Osteocyte (in vitro differentiated cells): ENCODE data around the gene WDR83. TPM values are rescaled to one million over a fixed set of nuclear protein-coding genes. Genes with fewer than 3 reads are reported as not detected.
"Not testable (repeated sequence)": the region's sequence is repeated elsewhere in the genome, so short reads cannot be mapped to it uniquely, and the experiment has no call there.

Source experiments
- DNase-seq: peaks from one replicate; pipeline ENCODE4 v3.0.0; 2021; ENCODE audit warnings: mixed read lengths; ENCODE audit not compliant: unreplicated experiment; ENCODE audit errors: extremely low spot score
- H3K27ac Mint-ChIP-seq: one replicate; pipeline ENCODE4 v1.8.0; 2021; ENCODE audit warnings: mild to moderate bottlenecking, mixed read lengths; ENCODE audit not compliant: unreplicated experiment
- H3K27me3 Mint-ChIP-seq: one replicate; pipeline ENCODE4 v1.8.0; 2021; ENCODE audit warnings: mixed read lengths; ENCODE audit not compliant: unreplicated experiment
- H3K36me3 Mint-ChIP-seq: one replicate; pipeline ENCODE4 v1.8.0; 2021; ENCODE audit warnings: mixed read lengths; ENCODE audit not compliant: unreplicated experiment
- H3K4me1 Mint-ChIP-seq: one replicate; pipeline ENCODE4 v1.8.0; 2021; ENCODE audit warnings: mixed read lengths; ENCODE audit not compliant: unreplicated experiment
- H3K4me3 Mint-ChIP-seq: one replicate; pipeline ENCODE4 v1.8.0; 2021; ENCODE audit warnings: mild to moderate bottlenecking, moderate library complexity, mixed read lengths; ENCODE audit not compliant: unreplicated experiment
- H3K9me3 Mint-ChIP-seq: one replicate; pipeline ENCODE4 v1.8.0; 2021; ENCODE audit warnings: mixed read lengths; ENCODE audit not compliant: unreplicated experiment
- CTCF ChIP-seq: fragments of 200-600 bp; sonication (generic); IDR thresholded peaks from 2 replicates; pipeline ENCODE4 v1.5.0; 2021; ENCODE audit warnings: antibody characterized with exemption, mild to moderate bottlenecking, moderate library complexity
- total RNA-seq: library from RNA; stranded (reverse); gene quantifications from 2 replicates; pipeline ENCODE4 v1.2.1, GENCODE V29; 2021

The WDR83 gene
- total RNA-seq, 1 donor from 2014 or later: 12.4 TPM

- no peaks in the 10 kb centered on the region for H3K9me3 Mint-ChIP-seq
- H3K4me3 Mint-ChIP-seq: no peak overlapping the region
- peak; percentile 94 for DNase-seq
- H3K4me1 Mint-ChIP-seq: peaks cover 15% of the 10 kb centered on the region
- peaks cover 30% of the 10 kb centered on the region for H3K36me3 Mint-ChIP-seq
- no peaks in the 10 kb centered on the region for H3K27me3 Mint-ChIP-seq
- peak overlapping the region; percentile 34 for H3K27ac Mint-ChIP-seq
- peak; percentile 78 for TF ChIP-seq CTCF
Observed at GRCh38 chr19:12676384-12676792, 9.8 kb downstream of the WDR83 start.

GRCh38 chr19:12676928-12677327 lies 10.3 kb downstream of the WDR83 start:
- Mint-ChIP-seq H3K27ac (no peak overlapping the region), H3K4me1 (peaks cover 14% of the 10 kb centered on the region), H3K27me3 (no peaks in the 10 kb centered on the region), H3K4me3 (no peak overlapping the region), H3K36me3 (peaks cover 28% of the 10 kb centered on the region), H3K9me3 (no peaks in the 10 kb centered on the region)
- no peak for DNase-seq
- TF ChIP-seq CTCF: no peak

- not testable (repeated sequence) for H3K4me3 Mint-ChIP-seq, H3K27me3 Mint-ChIP-seq, H3K27ac Mint-ChIP-seq, H3K9me3 Mint-ChIP-seq, DNase-seq
- Mint-ChIP-seq H3K4me1 (peaks cover 12% of the 10 kb centered on the region), H3K36me3 (peaks cover 24% of the 10 kb centered on the region)
Observed at GRCh38 chr19:12678039-12678438, 11.4 kb downstream of the WDR83 start.

DNA sequence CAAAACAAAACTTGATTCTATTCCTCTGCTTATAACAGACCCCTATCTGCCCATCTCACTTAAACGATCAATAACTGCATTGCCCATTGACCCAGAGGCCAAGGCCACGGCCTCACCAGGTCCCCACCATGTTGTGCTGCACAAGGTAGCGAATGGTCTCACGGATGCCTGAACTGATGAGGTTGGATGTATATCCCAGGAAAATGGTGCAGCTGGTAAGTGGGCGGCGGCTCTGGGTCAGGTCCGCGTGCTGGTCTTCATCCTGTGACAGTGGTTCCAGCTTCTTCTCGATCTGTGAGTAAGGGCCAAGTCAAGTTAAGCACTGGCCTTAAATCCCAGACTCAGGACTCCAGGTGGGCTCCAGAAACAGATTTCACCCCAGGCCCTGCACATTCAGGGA lies 13.4 kb downstream of the WDR83 start:
- H3K4me1 Mint-ChIP-seq: peaks cover 12% of the 10 kb centered on the region
- no peaks in the 10 kb centered on the region for H3K9me3 Mint-ChIP-seq
- peaks cover 14% of the 10 kb centered on the region for H3K36me3 Mint-ChIP-seq
- H3K27ac Mint-ChIP-seq: peak overlapping the region; percentile 34
- no peak for DNase-seq
- TF ChIP-seq CTCF: no peak
- H3K4me3 Mint-ChIP-seq: peak overlapping the region; percentile 89
- no peaks in the 10 kb centered on the region for H3K27me3 Mint-ChIP-seq

DNA sequence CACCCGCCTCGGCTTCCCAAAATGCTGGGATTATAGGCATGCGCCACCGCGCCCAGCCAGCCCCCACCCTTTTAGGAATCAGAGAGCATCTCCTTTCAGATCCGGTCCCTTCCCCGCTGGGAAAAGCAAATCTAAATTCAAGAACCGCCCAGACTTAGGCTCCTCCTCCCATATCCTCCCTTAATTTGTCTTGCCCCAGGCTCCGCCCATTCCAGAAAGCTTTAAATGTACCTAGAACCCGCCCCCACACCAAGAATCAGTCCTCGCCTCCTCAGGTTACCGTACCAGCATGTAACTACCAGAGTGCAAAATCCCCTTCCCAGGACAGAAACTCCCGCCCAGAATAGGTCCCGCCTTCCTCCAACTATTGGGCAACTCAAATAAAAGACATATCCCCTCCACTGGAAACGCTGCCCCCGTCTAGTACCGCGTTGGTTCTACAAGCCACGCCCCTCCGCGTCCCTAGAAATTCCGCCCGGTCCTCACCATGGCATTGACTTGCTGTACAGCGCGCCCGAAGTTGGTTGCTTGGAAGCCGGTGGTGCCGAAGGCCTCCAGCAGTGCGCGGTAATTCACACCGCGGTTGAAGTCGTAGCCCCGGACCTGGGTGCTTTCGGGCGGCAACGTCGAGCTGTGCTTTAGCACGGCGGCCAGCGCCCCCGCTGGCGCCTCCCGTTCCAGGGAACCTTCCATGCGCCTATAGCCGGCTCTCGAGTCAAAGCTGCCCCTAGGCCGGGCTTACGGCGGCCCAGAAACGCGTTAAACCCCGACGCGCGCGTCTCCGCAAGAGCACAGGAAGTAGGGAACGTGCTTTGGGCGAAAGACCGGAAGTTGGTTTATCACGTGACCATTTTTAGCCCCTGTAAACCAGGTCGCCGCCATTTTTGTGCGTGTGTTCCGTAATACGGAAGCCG lies 14.7 kb downstream of the WDR83 start, which contains the start of gene DHPS:
Gene DHPS, minus strand, starts transcription at position 807 of the 914 bp plus-strand sequence. Its CDS starts 114 bp downstream, at position 693.
- Mint-ChIP-seq H3K4me3 (peak within 1 kb of the TSS; percentile 89), H3K27me3 (no peaks in the 10 kb centered on the region), H3K4me1 (peaks cover 11% of the 10 kb centered on the region), H3K9me3 (no peaks in the 10 kb centered on the region), H3K36me3 (peaks cover 10% of the 10 kb centered on the region), H3K27ac (peak within 1 kb of the TSS; percentile 97)
- peak; percentile 95 for DNase-seq
- no peak for TF ChIP-seq CTCF
